ENCODE measurements around the gene EIF3CL.
"Not testable (repeated sequence)": the region's sequence is repeated elsewhere in the genome, so short reads cannot be mapped to it uniquely, and the experiment has no call there.

EIF3CL gene, protein sequence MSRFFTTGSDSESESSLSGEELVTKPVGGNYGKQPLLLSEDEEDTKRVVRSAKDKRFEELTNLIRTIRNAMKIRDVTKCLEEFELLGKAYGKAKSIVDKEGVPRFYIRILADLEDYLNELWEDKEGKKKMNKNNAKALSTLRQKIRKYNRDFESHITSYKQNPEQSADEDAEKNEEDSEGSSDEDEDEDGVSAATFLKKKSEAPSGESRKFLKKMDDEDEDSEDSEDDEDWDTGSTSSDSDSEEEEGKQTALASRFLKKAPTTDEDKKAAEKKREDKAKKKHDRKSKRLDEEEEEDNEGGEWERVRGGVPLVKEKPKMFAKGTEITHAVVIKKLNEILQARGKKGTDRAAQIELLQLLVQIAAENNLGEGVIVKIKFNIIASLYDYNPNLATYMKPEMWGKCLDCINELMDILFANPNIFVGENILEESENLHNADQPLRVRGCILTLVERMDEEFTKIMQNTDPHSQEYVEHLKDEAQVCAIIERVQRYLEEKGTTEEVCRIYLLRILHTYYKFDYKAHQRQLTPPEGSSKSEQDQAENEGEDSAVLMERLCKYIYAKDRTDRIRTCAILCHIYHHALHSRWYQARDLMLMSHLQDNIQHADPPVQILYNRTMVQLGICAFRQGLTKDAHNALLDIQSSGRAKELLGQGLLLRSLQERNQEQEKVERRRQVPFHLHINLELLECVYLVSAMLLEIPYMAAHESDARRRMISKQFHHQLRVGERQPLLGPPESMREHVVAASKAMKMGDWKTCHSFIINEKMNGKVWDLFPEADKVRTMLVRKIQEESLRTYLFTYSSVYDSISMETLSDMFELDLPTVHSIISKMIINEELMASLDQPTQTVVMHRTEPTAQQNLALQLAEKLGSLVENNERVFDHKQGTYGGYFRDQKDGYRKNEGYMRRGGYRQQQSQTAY

DNA sequence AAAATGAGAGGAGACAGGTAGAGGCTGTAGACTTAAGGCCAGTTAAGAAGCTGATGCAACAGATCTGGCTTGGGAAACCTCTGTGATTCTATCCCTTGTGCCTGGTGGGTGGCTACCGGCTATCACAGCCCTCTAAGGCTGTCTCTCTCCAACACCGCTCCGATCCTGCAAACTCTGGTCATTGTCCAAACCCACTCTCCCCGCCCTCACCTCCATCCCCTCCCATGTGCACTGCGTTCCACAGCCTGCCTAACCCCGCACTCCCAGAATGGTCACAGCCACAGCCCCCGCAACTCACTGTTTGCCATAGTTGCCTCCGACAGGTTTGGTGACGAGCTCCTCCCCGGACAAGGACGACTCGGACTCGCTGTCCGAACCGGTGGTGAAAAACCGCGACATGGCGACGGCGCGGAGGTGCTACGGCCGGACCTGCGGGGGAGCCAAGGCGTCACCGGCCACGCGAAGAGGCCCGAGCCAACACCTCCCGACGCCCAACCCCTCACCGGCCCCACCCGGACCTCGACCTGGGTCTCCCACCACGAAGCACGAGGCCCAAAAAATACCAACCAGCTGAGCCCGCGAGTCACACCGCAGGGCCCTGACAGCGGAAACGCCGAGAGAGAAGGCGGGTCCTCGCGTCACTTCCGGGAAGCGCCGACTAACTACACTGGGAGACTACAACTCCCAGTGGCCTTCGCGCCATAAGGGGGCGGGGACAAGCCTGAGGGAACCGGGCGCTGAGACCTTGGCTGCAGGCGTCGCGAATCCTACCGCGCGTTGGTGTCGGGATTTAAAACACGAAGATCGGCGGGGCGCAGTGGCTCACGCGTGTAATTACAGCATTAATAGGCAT lies at the start of gene EIF3CL:
EIF3CL (minus strand) TSS at position 622 of the 853 bp plus-strand sequence; CDS start at position 399, 223 bp downstream.
- DNase-seq (ENCODE audit: low read depth), result not testable (repeated sequence)

DNA sequence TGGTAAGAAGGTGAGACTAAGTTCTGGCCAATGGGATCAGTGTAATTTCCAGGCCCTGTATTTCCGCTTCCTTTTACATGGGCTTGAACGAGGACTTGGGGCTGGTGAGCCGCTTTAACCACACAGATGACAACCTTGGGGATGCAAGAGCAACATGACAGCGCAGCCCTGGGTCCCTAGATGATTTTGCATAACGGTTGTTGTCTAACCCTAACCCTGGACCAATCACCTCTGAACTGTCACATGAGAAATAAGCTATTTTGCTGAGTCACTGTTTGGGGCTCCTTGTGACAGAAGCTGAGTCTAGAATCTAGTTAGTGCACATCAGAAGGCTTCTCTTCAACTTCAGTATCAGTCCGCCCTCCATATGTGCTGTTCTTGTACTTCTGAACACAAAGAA lies 43.4 kb upstream of the EIF3CL start:
- not testable (repeated sequence) for DNase-seq (ENCODE audit: low read depth)

DNA sequence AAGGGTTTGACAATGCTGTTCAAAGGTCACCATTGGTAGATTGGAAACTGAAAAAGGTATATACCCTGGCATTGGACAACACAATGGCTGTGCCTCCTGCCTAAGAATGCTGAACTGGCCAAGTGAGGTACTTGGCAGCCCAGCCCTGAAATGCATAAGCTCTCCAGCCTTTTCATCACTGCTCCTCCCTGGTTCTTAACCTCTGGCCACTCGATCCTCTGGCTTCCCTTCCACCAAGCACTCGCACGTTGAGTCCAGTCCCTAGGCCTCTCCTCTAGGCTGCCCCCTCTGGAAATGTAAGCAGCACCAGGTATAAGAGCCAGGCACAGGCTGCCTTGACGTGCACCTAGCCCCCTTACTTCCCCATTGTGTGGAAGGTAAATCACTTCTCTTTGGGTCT lies 42.7 kb upstream of the EIF3CL start:
- not testable (repeated sequence) for DNase-seq (ENCODE audit: low read depth)

DNA sequence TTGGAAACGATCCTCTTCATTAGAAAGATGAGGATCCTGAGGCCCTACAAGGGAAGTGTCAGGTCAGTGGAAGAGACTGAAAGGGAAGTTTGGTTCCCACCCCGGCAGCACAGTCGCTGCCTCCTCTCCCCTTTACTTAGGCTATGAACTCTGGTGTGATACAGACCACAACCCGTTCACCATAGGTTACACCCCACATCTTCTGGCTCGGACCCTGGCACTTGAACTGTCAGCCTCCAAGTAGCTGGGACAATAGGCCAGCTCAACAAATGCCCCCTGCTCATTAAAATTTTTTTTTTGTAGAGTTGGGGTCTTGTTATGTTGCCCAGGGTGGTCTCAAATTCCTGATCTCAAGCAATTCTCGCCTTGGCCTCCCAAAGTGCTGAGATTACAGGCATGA lies 40.3 kb upstream of the EIF3CL start:
- not testable (repeated sequence) for DNase-seq (ENCODE audit: low read depth)

DNA sequence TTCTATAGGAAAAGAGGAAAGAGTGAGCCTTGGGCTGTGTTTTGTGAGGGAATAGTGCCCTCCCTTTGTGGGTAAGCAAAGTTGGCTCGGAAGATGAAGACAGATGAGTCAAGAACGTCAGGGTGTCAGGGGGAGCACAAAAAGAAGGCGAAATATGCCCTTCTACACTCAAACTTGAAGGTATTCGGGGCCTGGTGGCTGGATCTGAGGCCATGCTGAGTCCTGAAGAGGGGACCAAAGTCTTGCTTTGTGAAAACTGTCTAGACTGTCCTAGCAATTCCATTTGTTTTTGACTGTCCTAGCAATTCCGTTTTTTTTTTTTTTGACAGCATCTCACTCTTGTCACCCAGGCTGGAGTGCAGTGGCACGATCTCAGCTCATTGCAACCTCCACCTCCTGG lies 35.3 kb upstream of the EIF3CL start:
- not testable (repeated sequence) for DNase-seq (ENCODE audit: low read depth)

DNA sequence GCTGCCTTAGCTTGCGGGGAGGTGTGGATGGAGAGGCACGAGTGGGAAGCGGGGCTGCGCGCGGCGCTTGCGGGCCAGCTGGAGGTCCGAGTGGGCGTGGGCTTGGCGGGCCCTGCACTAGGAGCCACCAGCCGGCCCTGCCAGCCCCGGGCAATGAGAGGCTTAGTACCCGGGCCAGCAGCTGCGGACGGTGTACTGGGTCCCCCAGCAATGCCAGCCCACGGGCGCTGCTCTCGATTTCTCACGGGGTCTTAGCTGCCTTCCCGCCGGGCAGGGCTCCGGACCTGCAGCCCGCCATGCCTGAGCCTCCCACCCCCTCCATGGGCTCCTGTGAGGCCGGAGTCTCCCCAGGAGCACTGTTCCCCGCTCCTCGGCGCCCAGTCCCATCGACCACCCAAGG lies 31.7 kb upstream of the EIF3CL start:
- not testable (repeated sequence) for DNase-seq (ENCODE audit: low read depth)

DNA sequence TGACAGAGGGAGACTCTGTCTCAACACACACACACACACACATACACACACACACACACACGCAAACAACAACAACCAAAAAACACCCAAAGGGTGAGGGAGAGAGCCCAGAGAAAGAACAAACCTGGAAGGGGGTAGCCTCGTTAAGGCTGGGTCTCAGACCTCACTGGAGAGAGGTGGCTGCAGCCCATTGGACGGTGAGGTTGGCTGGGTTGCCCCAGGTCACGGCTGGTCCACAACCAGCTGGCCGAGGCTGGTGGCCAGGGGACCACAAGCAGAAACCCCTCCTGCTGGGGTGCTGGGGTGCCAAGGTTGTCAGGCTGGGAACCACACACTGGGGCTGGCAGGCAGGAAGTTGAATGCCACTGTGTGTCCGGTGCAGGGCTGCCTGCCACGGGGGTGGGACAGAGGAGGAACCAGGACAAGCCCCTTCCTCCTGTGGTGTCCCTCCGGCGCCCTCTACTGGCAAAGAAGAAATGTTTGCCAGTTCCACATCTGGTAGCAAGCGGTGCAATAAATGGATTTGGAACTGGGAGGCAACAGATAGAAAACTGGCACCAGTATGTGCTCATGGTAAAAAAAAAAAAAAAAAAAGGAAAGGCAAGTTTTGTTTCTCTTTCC lies 22.5 kb upstream of the EIF3CL start:
- not testable (repeated sequence) for DNase-seq (ENCODE audit: low read depth)

DNA sequence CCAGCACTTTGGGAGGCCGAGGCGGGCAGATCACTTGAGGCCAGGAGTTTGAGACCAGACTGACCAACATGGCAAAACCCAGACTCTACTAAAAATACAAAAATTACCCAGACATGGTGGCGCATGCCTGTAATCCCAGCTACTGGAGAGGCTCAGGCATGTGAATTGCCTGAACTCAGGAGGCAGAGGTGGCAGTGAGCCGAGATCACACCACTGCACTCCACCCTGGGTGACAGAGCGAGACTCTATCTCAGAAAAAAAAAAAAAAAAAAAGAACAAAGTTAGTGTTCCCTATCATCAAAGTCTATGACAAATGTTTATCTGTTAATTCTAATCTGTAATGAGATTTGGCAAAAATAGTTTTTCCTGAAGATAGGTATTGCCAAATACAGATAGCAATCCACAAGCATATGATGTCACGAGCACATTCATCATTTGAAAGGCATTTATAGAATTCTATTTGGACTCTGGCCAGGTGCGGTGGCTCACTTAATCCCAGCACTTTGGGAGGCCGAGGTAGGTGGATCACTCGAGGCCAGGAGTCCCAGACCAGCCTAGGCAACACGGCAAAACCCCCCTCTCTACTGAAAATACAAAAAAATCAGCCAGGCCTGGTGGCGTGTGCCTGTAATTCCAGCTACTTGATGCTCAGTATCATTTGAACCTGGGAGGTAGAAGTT lies 17.6 kb upstream of the EIF3CL start:
- DNase-seq (ENCODE audit: low read depth), result not testable (repeated sequence)

DNA sequence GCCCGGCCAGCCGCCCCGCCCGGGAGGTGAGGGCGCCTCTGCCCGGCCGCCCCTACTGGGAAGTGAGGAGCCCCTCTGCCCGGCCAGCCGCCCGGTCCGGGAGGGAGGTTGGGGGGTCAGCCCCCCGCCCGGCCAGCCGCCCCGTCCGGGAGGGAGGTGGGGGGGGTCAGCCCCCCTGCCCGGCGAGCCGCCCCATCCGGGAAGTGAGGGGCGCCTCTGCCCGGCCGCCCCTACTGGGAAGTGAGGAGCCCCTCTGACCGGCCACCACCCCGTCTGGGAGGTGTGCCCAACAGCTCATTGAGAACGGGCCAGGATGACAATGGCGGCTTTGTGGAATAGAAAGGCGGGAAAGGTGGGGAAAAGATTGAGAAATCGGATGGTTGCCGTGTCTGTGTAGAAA lies 13.4 kb upstream of the EIF3CL start:
- DNase-seq (ENCODE audit: low read depth), result not testable (repeated sequence)

DNA sequence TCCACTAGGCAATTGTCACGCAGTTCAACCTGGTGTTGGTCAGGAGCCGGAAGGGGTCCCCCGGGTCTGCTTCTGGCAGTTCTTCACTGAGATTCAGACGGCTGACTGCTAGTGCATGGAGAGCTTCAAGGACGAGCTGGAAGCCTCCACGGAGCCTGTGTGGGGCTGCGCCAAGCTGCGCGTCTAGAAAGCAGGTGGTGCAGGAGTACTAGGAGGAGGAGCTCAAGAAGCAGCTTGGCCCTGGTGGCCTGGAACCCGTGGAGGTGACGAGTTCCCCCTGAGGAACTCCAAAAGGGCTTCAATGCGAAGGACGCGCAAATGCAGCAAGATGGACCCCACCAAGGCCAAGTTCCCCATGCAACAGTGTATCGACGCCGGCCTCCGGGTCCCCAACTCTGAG lies 10.9 kb upstream of the EIF3CL start:
- not testable (repeated sequence) for DNase-seq (ENCODE audit: low read depth)

DNA sequence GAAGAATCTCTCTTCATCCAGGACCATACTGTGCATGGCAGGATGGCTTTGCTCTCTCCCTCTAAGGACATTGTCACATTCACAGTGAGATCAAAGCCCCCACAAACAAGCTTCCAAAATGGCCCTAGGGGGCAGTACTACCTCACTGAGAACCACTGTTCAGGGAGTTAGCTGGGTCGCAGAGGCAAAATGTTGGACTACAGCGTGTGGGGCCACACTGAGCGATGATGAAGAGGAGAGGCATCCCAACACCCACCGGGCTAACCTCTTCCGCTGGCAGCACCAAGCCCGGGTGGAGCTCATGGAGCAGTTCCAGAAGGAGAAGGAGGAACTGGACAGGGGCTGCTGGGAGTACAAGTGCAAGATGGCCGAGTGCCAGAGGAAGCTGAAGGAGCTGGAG lies 9.9 kb upstream of the EIF3CL start:
- DNase-seq (ENCODE audit: low read depth), result not testable (repeated sequence)

DNA sequence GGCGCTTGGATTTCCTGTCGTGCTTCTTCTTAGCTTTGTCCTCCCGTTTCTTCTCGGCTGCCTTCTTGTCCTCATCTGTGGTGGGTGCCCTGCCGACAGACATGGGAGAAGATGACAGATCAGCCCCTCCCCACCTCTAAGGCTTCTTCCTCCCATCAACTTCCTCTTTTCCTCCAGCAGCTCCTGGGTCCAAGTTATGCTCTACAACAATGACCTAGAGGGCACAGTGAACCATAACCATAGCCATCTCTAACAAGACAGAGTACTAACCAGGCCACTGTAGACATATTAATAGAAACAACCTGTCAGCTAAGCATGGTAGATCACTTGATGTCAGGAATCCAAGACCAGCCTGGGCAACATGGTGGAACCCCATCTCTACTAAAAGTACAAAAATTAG lies 11.6 kb downstream of the EIF3CL start:
- DNase-seq (ENCODE audit: low read depth), result not testable (repeated sequence)

DNA sequence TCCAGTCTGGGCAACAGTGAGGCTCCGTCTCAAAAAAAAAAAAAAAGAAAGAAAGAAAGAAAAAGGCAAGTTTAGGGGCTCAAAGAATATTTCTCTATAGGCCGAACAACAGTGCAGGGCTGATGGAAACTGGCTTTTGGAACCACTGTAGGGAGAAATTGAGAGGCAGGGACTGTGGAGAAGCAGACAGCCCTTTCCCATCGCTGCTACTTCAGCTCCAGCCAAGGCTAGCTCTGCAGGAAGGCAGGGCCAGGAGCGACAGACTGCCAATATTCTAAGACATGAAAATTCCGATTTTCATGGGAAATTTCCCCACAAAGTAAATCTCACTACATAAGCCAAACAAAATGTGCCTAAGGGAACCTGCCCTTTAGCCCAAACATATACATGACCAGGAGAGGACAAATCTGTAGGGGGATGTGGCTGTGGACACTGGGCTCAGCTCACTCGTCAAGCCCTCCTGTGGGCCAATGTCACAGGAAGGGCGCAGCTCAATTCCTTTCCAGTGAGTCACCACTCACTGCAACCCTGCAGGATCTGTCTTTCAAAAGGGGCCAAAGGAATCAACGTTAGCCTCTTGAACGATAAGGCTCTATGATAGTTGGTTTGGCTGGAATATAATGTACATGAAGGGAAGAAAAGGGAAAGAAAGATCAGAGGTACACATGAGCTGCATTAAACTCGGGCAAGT lies 21.3 kb downstream of the EIF3CL start:
- DNase-seq (ENCODE audit: low read depth), result not testable (repeated sequence)

DNA sequence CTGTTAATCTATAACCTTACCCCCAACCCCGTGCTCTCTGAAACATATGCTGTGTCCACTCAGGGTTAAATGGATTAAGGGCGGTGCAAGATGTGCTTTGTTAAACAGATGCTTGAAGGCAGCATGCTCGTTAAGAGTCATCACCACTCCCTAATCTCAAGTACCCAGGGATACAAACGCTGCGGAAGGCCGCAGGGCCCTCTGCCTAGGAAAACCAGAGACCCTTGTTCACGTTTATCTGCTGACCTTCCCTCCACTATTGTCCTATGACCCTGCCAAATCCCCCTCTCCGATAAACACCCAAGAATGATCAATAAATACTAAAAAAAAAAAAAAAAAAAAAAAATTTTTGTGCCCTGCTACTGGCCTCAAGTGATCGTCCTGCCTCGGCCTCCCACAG lies 25.8 kb downstream of the EIF3CL start:
- not testable (repeated sequence) for DNase-seq (ENCODE audit: low read depth)

DNA sequence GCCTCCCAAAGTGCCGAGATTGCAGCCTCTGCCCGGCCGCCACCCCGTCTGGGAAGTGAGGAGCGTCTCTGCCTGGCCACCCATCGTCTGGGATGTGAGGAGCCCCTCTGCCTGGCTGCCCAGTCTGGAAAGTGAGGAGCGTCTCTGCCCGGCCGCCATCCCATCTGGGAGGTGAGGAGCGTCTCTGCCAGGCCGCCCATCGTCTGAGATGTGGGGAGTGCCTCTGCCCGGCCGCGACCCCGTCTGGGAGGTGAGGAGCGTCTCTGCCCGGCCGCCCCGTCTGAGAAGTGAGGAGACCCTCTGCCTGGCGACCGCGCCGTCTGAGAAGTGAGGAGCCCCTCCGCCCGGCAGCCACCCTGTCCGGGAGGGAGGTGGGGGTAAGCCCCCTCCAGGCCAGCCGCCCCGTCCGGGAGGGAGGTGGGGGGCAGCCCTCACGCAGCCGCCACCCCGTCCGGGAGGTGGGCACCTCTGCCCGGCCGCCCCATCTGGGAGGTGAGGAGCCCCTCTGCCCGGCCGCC lies 26.5 kb downstream of the EIF3CL start:
- DNase-seq (ENCODE audit: low read depth), result not testable (repeated sequence)

DNA sequence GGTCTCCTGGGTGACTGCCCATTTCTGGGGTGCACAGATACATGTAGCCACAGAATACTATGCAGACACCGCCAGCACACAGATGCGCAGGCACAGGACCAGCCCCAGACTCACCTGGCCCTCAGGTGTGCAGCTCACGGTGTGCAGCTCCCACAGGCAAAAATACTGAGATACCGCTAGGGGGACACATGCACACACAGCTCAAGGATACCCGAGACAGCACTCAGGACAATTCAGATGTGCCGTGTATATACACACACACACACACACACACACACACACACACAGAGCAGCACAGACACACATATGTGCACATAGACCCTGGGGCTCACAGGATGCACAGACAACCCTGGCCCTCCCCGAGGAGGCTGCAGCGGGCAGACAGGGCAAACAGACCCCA lies 28.5 kb downstream of the EIF3CL start:
- DNase-seq (ENCODE audit: low read depth), result not testable (repeated sequence)

DNA sequence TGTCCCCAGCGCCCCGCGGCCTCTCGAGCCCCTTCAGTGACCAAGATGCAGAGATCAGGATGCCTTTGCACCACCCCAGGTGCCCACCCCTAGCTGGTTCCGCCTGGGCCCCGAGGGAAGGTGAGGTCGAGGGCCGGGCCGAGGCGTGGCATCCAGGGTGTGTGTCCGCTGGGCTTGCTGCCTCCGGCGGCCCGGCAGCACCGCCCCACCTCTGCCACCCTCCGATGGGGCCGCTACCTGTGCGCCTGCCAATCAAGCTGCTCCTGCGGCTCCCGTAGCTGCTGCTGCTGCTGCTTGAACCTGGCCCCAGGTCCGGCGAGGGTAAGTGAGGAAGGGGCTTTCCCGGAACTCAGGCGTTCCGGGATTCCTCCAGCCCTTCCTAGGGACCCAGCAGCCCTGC lies 29.4 kb downstream of the EIF3CL start:
- not testable (repeated sequence) for DNase-seq (ENCODE audit: low read depth)

DNA sequence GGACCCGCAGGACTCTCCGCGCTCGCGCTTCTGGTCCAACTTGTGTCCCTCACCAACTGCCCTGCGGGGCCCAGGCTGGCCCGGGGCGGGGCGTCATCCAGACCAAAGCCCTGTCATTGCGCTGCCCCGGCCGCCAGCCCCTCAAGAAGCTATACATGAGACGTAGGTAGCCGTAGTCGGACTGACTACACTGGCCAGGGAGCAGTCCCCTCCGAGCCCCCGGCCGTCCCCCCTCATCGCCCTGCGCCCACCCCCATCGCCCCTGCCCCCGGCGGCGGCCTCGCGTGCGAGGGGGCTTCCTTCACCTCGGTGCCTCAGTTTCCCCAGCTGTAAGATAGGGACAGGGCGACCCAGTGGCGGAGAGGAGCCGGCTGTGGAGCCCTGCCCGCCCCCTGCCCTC lies 35.7 kb downstream of the EIF3CL start:
- not testable (repeated sequence) for DNase-seq (ENCODE audit: low read depth)

DNA sequence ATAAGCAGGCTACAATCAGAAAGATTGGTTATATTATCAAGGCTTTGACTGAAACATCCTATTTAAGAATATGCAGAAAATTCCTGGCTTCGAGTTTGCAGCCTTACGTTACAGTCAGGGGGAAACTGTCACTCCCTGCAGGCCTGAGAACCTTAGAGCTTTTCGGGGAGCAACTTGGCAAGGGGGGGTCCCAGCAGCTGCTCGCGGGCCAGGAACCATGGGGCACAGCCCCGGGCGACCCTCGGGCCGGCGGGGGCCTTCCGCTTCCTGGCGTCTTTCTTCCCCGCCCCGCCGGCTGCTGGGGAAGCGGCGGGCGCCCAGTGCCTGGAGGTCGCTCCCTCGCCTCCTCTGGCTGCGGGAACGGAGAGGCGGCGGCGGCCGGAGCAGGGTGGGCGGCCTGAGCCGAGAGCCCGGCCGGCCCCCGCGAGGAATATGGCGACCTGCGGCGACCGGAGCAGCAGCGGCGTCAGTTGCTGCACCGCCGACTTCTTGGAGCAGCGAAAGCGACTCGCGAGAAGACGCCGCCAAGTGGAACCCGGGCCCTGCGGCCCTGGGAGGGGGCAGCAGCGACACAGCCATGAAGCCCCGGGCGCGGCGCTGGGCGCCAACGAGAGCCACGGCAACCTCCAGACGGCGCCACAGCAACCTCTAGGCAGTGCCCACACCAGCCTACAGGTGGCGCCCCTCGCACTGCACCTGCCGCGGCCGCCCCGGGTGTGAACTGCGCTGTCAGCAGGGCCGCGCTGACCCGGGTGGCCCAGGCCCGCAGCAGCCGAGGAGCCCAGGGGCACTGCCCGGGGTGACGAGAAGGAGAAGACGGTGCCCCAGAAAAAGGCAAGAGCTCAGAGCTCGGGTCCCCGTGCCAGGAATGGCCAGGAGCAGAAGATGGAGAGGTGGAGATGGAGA lies 39.1 kb downstream of the EIF3CL start:
- not testable (repeated sequence) for DNase-seq (ENCODE audit: low read depth)
